Activated T-helper 1 cell treated with Interleukin-2 at 50 U/mL for 16 hours (primary cell): ENCODE results near the gene TMEM129.

Source experiments
- DNase-seq: peaks from one replicate; pipeline ENCODE4 v3.0.0-alpha.2; 2020; ENCODE audit warnings: low read depth

TMEM129 gene

GRCh38 chr4:1758306-1759121 lies 37.4 kb upstream of the TMEM129 start:
- DNase-seq, result no peak

DNA sequence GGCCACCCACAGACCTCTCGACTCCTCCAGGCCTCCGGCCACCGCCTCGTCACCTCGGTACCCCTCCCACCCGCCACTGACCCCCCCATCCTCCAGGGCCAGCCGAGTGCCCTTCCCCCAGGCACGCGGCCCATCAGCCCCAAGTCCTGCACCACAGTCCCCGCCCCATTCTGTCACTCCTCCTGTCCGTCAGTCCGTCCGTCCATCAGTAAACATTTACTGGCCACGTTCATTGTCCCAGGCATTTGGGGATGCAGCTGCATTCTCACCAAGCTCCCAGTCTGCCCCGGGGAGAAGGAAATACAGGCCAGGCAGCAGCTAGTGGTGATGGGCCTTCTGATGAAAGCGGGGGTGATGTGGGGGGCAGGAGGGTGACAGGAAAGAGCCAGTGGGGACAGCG lies 36.7 kb upstream of the TMEM129 start:
- DNase-seq, result no peak

- no peak for DNase-seq
Observed at GRCh38 chr4:1756893-1757779, 36.0 kb upstream of the TMEM129 start.

GRCh38 chr4:1756079-1756478 lies 35.0 kb upstream of the TMEM129 start:
- no peak for DNase-seq

GRCh38 chr4:1755297-1755696 lies 34.2 kb upstream of the TMEM129 start:
- no peak for DNase-seq

- DNase-seq, result no peak
Observed at GRCh38 chr4:1754336-1754735, 33.2 kb upstream of the TMEM129 start.

DNA sequence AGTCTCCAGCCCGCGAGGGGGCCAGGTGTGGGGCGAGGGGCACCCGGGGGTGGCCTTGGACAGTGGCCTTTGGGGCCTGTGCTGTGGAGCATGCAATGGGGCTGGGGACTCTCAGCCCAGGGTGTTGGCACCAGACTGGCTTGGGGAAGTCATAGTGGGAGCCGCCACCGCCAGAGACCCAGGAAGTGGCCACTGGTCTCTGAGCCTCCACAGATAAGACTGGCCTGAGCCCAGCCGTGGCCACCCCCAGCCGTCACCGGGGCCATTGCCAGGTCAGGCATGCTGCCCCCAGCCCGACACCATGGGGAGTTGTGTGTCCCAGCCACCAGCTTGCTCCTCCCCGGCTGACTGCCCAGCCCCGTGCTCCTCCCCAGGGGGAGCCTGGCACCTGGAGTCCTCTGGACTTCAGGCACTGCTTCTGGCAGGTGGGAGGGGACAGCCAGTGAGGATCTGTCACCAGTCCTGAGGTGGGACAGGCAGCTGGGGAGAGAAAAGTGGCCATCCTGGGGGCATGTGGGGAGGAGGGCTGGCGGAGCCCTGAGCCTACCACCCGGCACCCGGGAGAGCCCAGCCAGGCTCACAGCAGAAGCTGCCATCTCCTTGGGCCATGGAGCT lies 32.7 kb upstream of the TMEM129 start:
- no peak for DNase-seq

GRCh38 chr4:1753294-1753696 lies 32.2 kb upstream of the TMEM129 start:
- DNase-seq, result no peak

DNA sequence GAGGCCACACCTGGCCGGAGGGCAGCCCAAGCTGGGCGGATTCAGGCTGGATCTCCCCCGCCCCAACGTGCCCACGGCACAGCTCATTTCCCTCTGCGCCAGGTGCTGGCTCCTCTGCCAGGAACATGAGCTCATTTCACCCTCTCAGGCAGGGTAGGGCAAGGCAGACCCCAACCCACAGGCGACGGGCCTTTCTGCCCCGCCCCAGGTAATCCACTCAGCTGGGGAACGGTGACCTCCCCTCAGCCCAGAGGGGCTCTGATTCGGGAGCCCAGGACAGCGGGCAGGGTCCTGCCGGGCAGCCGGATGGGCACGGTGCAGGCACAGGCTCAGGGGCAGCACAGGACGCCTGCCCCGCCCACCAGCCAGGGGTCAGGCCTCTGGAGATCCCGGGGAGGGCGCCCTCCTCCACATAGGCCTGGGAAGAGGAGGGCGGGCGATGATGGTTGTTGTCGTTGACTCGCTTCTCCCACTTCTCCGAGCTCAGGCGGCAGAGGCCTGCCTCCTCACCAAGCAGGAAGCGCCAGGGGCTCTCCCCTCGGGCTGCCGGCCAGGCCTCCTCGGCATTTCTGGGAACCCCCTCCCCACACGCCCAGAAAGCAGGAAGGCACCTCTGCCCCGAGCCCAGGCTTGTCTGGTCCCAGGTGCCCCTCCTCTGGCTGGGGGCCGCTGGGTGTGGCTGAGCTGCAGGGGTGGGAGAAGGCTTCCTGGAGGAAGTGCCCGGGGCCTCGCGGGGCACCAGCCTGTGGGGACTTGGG lies 31.3 kb upstream of the TMEM129 start:
- DNase-seq, result no peak

GRCh38 chr4:1751919-1752283 lies 30.8 kb upstream of the TMEM129 start:
- DNase-seq, result no peak

DNA sequence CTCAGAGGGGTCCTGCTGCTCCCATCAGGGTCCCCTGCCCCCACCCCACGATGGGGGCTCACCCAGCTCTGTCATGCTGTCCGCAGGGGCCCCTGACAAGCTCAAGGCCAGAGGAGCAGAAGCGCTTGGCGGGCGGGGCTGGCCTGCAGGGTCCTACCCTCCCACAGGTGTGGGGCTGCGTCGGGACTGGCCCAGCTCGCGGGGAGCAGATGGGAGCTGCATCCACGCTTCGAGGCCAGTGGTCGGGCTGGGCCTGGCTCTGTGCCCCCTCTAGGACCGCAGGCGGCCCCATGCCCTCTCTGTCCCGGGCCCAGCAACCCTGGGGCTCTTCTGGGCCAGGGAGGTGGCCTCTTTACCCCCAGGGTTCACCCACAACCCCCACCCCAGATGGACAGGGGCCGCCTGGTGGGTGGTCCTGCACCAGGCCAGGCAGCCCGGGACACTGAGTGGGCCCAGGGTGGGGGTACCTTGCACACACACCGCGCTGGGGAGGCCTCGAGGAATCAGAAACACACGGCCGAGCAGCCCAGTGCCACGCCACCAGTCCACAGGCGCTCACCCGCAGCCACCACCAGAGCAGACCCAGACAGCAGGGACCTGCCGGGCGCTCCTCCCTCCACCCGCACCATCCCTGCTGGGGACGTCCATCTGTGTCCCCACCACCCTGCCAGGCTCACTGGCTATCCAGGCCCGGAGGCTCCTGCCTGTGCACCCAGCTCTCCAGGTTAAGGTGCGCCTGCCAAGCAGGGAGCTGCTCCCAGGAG lies 30.2 kb upstream of the TMEM129 start:
- DNase-seq, result no peak

GRCh38 chr4:1750381-1751154 lies 29.4 kb upstream of the TMEM129 start:
- DNase-seq, result no peak

DNA sequence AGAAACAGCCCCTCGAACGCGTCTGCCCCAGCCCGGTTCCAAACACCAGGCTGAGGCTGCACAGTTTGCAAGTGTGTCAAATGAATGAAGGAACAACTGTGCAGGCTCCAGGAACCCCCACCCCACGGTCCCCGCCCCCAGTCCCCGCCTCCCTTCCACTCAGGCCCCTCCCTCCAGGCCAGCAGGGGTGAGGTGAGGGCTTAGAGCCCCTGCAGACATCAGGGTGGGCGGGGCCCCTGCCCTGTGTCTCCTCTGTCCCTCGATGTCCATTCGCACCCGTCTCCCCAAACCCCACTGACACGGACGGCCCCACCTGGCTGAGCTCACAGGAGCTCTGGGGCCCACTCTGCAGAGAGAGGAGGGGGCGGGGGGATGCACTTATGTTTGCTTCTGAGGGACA lies 28.7 kb upstream of the TMEM129 start:
- no peak for DNase-seq

DNA sequence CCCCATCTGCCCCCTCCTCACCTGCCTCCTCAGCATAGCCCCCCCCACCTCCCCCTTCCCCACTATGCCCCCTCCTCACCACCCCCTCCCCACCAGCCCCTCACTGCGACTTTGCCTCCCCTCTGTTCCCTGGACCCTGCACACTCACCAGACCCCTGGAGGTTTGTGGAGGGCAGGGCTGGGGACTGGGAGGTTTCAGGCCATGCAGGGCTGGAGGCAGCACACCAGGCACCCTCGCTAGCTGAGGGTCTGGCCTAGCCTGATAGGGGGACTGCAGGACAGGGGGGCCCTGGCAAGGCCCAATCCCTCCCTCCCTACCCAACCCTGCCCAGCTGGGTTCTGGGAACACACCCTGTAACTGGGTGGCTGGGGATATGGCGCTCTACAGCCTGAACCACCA lies 28.2 kb upstream of the TMEM129 start:
- no peak for DNase-seq

- DNase-seq, result peak; percentile 63
Observed at GRCh38 chr4:1748465-1748995, 27.4 kb upstream of the TMEM129 start.

DNA sequence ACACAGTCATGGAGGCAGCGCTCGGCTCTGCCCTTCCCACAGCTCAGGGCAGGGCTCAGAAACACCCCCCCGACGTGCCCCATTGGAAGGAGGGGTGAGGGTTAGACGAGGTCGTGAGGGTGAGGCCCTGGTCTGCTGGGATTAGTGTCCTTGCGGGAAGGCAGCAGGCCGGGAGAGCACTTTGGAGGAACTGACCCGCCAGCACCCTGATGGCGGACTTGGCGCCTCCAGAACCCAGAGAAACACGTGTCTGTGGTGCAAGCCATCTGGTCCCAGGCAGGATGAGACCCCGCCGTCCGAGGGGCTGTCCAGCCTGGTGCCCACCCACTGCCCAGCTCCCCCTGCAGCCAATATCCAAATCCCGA lies 26.5 kb upstream of the TMEM129 start:
- DNase-seq, result no peak

DNA sequence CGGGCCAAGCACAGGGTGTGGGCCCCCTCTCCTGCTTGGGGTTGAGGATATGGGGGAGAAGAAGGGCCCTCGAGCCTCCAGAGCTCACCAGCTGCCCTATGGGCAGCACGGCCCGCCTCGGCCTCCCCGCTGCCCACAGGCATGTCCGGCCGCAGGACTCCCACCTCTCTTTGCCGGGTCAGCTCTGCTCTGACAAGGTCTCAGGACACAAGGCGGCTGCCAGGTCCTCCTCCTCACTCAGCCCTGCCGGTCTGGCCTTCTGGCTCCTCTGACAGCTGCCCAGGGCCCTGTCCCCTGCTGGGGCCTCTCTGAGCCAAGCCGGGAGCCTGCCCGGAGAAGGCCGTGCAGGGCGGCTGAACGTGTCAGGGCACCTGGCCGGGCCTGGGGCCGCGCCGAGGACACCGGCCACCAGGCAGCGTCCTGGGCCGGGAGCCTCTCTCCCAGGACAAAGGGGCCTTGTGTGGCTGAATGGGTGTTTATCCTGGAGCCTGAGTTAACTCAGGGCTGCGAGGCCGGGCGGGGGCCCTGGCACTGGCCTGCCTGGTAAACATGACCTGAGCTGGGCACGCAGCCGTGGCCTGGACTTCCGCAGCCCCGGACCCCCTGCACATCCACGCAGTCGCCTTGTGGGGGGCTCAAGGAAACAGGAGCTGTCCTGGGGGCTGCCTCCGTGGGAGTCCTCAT lies 25.9 kb upstream of the TMEM129 start:
- DNase-seq, result no peak

DNA sequence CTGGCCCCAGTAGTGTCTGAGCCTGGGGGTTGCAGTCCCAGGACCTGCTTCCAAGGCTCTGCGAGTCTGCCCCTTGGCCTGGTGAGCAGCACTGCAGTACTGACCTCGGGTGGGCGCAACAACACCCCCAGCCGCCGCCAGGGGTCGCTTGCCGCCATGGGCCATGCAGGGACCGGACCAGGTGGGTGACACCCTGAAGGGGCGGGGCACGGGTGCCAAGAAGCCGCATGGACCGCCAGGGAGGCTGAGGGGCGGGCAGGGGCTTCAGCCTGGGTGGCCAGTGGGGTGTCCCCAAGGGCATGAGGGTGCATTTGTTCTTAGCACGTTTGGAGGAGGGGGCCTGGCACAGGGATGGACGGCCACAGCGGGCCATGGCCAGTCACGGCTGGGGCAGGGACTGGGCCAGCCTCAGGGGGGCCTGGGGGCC lies 25.2 kb upstream of the TMEM129 start:
- DNase-seq, result peak; percentile 56

GRCh38 chr4:1745697-1746096 lies 24.6 kb upstream of the TMEM129 start:
- no peak for DNase-seq

DNA sequence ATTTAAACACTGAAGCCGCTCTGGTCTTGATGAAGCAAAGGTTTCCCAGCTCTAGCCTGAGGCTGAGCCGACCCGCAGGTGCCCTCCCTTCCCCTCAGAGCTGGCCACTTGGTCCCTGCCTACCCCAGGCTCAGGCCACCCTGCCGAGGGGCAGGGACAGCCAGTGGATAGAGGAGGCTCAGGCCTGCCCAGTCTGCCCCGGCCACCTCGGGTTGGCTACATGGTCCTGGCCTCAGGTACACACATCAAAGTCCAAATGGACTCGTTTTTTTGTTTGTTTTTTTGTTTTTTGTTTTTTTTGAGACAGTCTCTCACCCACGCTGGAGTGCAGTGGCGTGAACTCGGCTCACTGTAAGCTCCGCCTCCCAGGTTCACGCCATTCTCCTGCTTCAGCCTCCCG lies 24.0 kb upstream of the TMEM129 start:
- no peak for DNase-seq
